ENCODE data around the gene ZNF385C.
"Not testable (repeated sequence)": the region's sequence is repeated elsewhere in the genome, so short reads cannot be mapped to it uniquely, and the experiment has no call there.

Gene ZNF385C

DNA sequence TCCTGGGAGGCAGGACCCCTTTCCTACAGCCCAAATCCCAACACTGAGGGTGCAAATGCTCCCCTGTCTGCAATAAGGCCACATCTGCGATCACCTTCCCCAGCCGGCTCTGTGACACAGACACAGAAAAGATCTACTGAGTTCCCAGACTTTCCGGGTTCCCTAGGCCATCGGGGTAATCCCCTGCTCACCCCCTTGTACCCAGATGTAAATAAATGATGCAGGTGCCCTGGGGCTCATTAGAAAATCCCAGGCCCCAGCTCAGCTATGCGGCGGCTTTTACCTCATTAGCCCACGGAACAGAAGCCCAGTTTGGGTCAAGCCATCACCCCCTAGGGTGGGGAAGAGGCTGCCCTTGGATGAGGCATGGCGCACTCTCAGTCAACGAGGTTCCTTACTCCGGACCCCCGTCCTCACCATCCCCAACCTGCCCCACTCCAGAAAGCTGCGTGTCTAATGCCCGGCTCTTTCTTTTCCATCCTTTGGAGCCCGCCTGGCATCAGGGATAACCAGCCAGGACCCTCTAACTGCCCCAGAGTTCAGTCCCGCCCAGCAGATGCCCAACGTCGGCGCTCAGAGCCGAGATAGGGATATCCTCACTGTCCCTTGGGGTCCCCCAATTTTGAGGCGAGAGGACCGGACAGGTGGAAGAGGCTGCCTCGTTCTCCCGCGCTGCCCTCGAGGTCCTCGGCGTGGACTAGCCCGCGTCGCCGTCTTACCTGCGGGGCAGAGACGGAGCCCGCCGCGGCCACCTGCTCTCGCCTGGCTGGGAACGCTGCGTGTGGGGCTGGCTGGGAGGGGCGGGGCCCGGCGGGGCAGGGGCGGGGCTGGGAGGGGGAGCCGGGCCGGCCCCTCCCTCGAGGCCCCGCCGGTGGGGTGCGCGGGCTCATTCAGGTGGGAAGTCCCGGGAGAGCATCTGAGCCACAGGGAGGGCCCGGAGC lies at the start of gene ZNF385C:
Gene ZNF385C (minus strand): TSS at position 783 of the 941 bp plus-strand sequence. CDS start 35,417 bp downstream, outside the sequence.
- H3K4me3 ChIP-seq (ENCODE audit: low read depth, low read length): no peak within 1 kb of the TSS
- TF ChIP-seq, protein P1, sequence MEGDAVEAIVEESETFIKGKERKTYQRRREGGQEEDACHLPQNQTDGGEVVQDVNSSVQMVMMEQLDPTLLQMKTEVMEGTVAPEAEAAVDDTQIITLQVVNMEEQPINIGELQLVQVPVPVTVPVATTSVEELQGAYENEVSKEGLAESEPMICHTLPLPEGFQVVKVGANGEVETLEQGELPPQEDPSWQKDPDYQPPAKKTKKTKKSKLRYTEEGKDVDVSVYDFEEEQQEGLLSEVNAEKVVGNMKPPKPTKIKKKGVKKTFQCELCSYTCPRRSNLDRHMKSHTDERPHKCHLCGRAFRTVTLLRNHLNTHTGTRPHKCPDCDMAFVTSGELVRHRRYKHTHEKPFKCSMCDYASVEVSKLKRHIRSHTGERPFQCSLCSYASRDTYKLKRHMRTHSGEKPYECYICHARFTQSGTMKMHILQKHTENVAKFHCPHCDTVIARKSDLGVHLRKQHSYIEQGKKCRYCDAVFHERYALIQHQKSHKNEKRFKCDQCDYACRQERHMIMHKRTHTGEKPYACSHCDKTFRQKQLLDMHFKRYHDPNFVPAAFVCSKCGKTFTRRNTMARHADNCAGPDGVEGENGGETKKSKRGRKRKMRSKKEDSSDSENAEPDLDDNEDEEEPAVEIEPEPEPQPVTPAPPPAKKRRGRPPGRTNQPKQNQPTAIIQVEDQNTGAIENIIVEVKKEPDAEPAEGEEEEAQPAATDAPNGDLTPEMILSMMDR (IDR thresholded peaks at IDR 0.05; ENCODE audit: control insufficient read depth, extremely low read depth, insufficient read depth): no peak
- no peak for DNase-seq (ENCODE audit: low read depth)

DNA sequence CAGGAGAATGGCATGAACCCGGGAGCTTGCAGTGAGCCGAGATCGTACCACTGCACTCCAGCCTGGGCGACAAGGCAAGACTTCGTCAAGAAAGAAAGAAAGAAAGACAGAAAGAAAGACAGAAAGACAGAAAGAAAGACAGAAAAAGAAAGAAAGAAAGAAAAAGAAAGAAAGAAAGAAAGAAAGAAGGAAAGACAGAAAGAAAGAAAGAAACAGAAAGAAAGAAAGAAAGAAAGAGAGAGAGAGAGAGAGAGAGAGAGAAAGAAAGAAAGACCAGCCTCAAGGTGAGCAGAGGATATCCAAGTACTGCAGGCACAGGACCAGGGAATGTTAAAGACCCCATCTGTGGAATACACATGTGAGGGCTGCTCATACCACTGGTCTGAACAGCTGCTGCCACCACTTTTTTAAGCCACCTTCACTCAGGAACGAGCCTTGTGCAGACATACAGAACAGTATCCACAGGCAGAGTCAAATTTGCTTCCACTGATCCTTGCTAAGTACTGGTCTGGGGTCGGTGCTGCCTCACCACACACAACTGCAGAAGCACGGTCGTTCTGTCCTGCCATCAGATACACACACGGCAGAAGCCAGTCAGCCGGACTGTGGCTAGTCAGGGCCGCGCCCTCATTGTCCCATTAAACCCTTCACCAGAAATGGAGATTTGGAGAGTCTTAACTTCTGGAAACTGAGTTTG lies 48.8 kb upstream of the ZNF385C start:
- H3K4me3 ChIP-seq (ENCODE audit: low read depth, low read length): no peak overlapping the region
- TF ChIP-seq, protein P1 (IDR thresholded peaks at IDR 0.05; ENCODE audit: control insufficient read depth, extremely low read depth, insufficient read depth): no peak
- DNase-seq (ENCODE audit: low read depth): no peak

- not testable (repeated sequence) for DNase-seq (ENCODE audit: low read depth); H3K4me3 ChIP-seq (ENCODE audit: low read depth, low read length)
These were observed 44.9 kb upstream of the ZNF385C start for GRCh38 chr17:42143138-42143537.

GRCh38 chr17:42142371-42142896 lies 44.2 kb upstream of the ZNF385C start:
- TF ChIP-seq, protein P1 (IDR thresholded peaks at IDR 0.05; ENCODE audit: control insufficient read depth, extremely low read depth, insufficient read depth): no peak
- no peak for DNase-seq (ENCODE audit: low read depth)
- H3K4me3 ChIP-seq (ENCODE audit: low read depth, low read length): no peak overlapping the region

DNA sequence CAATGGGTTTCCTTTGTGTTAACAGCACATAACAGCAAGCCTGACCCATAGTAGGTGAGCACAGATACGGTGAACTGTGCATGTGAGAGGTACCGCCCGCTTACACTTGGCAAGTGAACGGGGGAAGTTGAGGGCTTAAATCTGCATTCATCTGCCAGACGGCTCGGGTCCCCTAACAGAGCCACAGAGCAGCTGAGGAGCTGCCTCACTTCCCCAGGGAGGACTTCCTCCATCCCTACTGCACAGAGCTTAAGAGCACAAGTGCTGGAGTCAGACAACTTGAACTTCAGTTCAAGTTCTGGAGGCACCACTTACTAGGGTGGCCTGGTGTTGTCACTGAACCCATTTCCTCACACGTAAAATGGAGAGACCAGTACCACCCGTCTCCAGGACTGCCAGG lies 43.1 kb upstream of the ZNF385C start:
- DNase-seq (ENCODE audit: low read depth): no peak
- TF ChIP-seq, protein P1 (IDR thresholded peaks at IDR 0.05; ENCODE audit: control insufficient read depth, extremely low read depth, insufficient read depth): no peak
- H3K4me3 ChIP-seq (ENCODE audit: low read depth, low read length): no peak overlapping the region

DNA sequence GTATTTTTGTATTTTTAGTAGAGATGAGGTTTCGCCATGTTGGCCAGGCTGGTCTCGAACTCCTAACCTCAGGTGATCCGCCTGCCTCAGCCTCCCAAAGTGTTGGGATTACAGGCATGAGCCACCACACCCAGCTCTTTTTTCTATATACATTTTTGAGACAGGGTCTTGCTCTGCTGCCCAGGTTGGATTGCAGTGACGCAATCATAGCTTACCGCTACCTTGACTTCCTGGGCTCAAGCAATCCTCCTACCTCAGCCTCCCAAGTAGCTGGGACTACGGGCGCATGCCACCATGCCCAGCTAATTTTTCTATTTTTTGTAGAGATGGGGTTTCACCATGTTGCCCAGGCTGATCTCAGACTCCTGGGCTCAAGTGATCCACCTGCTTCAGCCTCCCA lies 42.4 kb upstream of the ZNF385C start:
- not testable (repeated sequence) for H3K4me3 ChIP-seq (ENCODE audit: low read depth, low read length); DNase-seq (ENCODE audit: low read depth)

- DNase-seq (ENCODE audit: low read depth): no peak
- TF ChIP-seq, protein P1 (IDR thresholded peaks at IDR 0.05; ENCODE audit: control insufficient read depth, extremely low read depth, insufficient read depth): no peak
- no peak overlapping the region for H3K4me3 ChIP-seq (ENCODE audit: low read depth, low read length)
These were observed 40.6 kb upstream of the ZNF385C start for GRCh38 chr17:42138749-42139492.

Measured in LNCaP clone FGC (cell line).